Epithelial cell of proximal tubule (primary cell): ENCODE results near the gene IDH3A. TPM values are rescaled to one million over a fixed set of nuclear protein-coding genes. Genes with fewer than 3 reads are reported as not detected.

Experiments used
- DNase-seq: peaks from one replicate; pipeline ENCODE4 v3.0.0-alpha.2; 2011; ENCODE audit warnings: low read depth
- H3K4me3 ChIP-seq: 2 replicates; pipeline ENCODE4 v1.5.1; 2011; ENCODE audit warnings: low read depth, mild to moderate bottlenecking, low read length
- total RNA-seq: library from RNA; depleted of rRNA; stranded (reverse); fragments of >200 nt; gene quantifications from 2 replicates; pipeline ENCODE4 v1.2.3, GENCODE V29; 2015
- TF ChIP-seq, protein P1 (sequence below): conservative IDR thresholded peaks from 2 replicates; pipeline ENCODE4 v1.5.1; 2012; ENCODE audit warnings: low read depth, mild to moderate bottlenecking, low read length

Gene IDH3A
- total RNA-seq, 1 donor from 2014 or later, result 57.5 TPM

DNA sequence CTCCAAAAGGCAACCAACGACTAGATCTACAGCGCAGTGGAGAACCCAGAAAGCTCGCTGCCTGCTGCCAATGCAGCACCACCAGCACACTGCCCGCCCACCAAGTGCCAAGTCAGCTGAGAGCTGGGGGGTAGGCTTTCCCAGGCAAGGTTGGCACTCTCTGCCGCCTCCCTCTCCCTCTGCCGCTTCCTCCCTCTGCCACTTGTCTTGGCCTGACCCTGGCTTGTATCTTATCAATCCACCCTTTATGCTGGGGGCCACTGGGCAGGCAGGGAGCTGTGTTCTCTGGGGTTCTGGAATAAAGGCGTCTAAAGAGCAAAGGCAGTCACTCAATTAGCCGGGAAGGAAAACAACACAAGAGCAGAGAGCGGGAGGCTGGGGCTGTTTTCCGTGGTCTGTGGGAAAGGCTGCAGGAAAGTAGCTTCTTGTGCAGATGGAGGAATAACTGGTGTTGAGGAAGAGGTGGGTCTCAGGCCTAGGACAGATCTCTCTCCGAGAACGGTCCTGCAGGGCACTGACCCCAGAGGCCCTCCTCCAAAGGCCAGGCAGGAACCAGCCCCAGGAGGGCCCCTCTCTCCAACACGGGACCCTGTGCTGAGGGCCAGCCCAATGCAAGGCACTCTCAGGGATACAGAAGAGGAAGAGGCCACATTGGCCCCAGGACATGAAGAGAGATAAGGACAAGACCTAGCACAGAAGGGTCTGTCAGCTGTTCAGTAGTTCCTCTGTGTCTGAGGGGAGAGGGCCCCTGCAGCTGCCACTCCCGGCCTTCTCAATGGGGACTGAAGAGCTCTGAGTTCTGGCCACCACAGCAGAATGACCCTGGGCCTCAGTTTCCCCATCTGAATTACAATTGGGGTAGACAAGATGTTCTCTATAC, 54.4 kb downstream of the IDH3A start:
- no peak for DNase-seq
- TF ChIP-seq, protein P1, sequence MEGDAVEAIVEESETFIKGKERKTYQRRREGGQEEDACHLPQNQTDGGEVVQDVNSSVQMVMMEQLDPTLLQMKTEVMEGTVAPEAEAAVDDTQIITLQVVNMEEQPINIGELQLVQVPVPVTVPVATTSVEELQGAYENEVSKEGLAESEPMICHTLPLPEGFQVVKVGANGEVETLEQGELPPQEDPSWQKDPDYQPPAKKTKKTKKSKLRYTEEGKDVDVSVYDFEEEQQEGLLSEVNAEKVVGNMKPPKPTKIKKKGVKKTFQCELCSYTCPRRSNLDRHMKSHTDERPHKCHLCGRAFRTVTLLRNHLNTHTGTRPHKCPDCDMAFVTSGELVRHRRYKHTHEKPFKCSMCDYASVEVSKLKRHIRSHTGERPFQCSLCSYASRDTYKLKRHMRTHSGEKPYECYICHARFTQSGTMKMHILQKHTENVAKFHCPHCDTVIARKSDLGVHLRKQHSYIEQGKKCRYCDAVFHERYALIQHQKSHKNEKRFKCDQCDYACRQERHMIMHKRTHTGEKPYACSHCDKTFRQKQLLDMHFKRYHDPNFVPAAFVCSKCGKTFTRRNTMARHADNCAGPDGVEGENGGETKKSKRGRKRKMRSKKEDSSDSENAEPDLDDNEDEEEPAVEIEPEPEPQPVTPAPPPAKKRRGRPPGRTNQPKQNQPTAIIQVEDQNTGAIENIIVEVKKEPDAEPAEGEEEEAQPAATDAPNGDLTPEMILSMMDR, result no peak

DNA sequence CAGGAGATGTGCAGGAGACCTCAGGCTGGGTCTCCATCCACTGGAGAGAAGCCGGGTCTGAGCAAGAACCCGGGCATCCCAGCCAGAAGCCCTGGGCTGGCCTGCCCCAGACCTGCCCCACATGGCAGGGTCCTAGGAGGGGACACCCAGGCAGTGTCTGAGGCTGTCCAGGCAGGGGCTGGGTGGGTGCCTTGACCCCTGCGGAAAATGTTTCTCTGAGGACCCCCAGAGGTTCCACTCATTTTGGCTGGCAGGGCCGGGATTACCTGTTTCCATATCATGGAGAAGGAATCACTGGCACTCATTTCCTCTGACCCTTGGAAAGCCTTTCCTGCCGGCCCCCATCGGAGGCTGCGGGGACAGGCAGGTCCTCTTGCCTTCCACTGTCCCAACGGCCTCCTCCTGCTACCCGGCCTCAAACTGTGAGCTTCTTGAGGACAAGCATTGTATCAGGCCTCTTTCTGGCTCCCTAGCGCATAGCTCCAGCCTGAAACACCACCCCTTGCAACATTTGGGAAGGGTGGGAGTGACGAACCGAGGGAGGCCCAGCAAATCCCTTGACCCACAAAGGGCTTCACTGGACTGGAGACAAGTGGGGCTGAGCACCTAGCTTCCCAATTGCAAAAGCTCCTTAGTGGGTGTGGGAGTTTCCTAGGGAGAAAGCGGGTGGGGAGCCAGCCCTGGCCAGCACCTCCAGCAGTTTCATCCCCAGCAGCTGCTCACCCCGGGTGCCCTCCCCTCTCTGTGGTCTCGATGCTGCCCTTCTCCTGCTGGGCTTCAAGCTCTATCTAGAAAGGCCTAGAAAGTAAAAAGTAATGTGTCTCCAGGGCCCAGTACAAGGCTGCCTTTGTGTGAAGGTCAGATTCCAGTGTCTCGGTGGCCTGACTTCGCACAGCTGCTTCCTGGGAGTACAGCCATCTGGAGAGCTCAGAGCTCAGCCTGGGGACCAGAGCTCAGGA, 55.5 kb downstream of the IDH3A start:
- TF ChIP-seq, protein P1, result no peak
- no peak overlapping the region for H3K4me3 ChIP-seq
- DNase-seq, result no peak

More for the DNA sequence above, 54.4 kb downstream of the IDH3A start:
- H3K4me3 ChIP-seq, result no peak overlapping the region

DNA sequence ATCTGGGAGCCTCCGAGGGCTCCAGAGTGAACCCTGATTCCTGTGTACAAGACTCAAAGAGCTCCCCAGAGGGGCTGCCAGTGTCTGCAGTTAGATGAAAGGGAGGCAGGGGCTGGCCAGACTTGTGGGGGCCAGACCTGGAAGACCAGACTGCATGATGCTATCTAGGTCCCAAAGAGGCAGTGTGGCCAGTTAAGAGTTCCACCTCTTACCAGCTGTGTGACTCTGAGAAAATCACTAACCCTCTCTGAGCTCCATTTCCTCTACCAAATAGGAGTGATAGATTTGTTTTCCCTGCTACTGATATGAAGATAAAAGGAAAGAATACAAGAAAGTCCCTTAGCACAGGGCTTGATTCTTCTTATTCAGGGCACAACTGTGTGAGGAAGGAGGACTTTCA, 56.2 kb downstream of the IDH3A start:
- no peak overlapping the region for H3K4me3 ChIP-seq
- TF ChIP-seq, protein P1, result no peak
- no peak for DNase-seq

DNA sequence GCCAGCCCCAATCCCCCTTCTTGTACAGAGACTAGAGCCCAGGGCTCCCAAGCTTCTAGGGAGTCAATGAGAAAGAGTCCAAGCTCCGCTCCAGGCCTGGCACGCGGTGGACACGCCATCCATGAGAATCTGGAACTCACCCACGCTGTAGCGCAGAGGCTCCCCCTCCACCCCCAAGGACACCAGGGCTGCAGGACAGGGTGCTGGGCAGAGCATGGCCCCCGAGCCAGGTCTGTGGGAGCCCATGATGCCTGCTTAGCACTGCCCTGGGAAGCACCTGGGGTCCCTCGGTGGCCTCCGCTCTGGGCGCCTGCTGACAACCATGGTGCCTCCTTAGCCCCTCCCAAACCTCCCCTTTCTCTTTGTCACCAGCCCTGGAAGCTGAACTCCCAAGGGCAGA, 56.7 kb downstream of the IDH3A start:
- TF ChIP-seq, protein P1, result no peak
- no peak for DNase-seq
- H3K4me3 ChIP-seq, result no peak overlapping the region

DNA sequence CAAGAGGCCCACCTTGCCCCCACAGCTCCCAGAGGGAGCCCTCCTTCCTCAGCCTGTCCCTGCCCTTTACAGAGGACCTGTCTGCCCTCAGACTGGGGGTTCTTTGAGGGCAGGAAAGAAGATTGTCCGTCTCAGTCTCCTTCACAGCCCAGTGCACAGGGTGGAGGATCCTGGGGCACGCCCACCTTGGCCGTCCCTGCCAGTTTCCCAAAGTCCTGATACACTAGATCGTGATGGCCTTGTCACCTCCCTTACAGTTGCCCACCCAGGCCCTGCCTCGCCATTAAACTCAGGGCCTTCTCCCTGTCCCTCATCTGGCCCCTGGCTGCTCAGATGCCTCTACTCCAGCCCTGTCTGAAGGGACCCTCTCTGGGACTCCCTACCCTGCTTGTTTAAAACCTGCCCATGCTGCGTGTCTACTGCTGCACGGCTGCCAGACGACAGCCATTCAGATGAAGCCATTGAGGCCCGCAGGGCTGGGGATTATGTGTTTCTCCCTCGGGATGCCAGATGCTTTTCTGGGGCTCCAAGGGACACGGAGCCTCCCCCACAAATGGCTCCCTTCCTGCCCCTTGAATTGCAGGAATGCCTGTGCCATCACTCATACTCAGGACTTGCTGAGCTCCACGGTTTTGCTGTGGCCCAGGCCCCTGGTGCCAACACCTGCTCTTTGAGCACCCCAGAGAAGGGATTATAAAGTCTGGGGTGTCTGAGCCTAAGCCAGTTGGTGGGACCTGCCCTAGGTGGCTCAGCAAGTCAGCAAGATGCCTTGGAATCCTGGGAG, 57.4 kb downstream of the IDH3A start:
- TF ChIP-seq, protein P1, result no peak
- no peak for DNase-seq
- no peak overlapping the region for H3K4me3 ChIP-seq

DNA sequence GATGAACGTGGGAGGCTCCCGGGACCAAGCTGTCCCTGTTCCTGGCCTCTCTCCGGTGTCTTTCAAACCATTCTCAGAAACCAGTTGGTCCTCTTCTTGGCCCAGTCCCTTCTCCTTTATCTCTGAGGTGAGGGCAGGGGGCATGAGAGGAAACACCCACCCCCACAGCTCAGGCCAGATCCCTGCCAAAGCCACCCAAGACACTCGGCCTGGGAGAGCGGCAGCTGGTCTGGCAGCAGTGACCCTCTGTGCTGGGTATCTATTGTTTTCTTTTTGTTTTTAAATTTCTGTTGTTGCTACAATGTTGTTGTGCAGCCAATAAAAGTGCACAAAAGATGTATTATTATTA, 57.9 kb downstream of the IDH3A start:
- H3K4me3 ChIP-seq, result no peak overlapping the region
- TF ChIP-seq, protein P1, result no peak
- no peak for DNase-seq
